Left forelimb (tissue), 1 donor: Measurements from ENCODE around the gene TAP1.
"Not testable (repeated sequence)": the region's sequence is repeated elsewhere in the genome, so short reads cannot be mapped to it uniquely, and the experiment has no call there.

Source experiments
- DNase-seq: peaks from one replicate; pipeline ENCODE4 v3.0.0-alpha.2; 2018; ENCODE audit warnings: low spot score

Gene TAP1

DNA sequence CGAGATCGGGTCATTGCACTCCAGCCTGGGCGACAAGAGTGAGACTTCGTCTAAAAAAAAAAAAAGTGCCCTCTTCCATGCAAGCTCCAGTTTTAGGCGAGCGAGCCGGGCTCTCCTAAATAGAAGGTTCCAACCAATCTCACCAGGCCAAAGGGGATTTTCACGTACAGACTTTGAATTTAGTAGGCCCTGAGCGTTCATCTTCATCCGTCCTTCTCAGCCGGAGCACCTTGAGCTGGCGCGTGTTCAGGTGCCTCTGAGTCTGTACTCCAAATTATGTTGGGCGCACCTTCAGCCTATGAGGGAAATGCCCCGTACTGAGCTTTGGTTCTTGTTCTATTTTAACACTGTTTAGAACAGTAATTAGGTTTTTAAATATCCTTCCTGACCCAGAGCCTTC is 14.1 kb downstream of the TAP1 start:
- DNase-seq: no peak

DNA sequence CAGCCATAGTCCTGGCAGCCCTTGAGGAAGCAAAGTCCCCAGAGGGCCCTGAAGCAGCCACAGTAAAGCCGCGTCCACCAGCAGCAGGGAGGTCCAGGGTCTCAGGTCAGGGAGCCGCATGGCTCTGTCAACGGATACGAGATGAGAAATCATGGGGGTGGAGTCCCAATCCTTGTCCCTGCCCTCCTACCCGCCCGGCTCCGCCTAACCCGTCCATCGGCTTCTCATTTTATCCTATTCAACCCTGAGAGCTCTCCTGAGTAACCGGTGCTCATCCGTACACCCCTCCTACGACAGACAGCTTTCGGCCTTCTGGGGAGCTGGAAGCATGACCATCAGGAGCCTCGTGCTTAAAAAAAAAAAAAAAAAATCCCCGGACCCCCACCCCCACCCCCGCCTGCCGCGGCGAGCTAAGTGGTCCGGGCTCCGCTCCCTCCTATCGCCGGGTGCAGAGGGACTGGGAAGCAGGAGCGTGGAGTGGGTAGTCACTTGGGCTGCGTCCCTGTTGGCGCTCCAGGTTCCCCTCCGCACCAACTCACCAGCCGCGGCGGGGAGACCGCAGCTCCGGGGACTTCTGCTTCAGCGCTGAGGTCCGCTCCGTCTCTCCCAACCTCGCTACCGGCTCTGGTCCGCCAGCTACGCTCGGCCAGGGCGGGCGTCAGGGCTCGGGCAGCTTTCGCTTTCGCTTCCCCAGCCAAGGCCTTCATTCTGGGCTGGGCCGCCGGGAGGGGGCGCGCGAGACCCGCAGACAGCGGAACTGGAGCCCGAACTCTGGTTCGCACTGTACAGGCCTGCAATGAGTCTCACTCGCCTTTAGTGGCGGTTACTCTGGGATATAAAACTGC is 15.2 kb downstream of the TAP1 start, which contains the start of gene TAP2:
Gene TAP2 (minus strand): TSS at position 626 of the 845 bp plus-strand sequence. CDS start 506 bp downstream, at position 120.
- peak; percentile 98 for DNase-seq

DNA sequence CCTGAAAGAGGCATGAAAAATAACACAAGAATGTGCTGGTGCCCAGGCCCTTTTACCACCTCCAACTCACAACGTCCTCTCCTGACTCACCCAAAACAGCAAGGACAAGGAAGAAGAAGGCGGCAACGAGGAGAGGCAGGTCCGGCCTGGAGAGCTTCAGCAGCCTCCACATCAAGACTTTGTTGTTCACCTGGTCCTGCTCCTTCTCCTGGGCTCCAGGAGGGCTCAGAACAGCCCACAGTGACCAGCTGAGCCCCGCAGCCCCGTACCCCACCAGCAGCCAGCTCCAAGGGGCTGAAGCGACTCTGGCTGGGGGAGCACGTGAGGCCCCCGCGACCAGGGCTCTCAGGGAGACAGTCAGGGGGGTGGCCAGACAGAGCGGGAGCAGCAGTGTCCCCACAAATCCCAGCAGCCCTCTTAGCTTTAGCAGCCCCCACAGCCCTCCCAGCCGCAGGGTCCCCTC is 15.8 kb downstream of the TAP1 start:
- no peak for DNase-seq

DNA sequence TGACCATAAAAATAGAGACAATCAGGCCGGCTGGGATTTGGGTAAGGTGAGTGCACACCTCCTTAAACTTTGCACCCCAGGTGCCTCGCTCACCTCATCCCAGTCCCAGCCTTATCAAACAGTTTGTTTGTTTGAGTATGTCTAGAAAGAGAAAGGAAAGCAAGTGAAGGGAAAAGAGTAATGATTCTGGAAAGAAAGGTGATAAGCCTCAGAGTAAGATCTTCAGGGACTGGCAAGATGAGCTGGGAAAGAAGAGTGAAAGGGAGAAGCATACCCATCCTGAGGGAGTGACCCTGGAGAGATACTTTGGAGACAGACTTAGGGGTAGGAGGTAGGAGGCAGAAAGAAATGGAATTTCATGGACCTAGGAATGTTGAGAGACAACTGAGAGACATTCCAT is 16.6 kb downstream of the TAP1 start:
- DNase-seq: no peak

DNA sequence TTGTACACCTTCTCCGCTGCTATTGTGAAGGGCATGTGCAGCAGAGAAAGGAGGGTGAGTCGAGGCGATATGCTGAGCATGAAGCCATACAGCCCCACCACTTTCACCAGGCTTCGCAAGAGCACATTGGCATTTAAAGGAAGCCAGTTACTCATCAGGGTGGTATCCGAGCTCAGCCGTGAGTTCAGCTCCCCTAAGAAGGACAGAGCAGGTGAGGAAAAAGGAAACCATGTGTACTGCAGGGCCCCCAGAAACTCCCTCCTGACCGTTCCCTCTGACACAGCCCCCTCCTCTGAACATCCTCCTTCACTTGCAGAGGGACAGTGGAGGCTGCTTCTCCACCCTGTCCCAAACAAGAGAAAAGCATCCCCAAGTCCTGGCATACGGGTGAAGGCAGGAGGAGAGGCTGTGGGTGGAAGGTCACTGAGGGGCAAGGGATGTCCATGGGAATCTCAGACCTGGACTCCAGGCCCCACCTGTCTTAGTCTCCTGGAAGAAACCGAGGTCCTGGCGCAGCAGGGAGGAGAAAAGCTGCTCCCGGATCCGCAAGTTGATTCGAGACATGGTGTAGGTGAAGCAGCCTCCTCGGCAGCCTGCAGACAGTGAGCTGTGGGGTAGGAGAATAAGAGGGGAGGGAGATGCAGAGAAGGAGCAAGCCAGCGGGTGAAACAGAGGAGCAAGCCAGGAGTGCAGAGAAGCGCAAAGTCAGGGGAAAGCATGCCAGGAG is 18.2 kb downstream of the TAP1 start:
- no peak for DNase-seq

DNA sequence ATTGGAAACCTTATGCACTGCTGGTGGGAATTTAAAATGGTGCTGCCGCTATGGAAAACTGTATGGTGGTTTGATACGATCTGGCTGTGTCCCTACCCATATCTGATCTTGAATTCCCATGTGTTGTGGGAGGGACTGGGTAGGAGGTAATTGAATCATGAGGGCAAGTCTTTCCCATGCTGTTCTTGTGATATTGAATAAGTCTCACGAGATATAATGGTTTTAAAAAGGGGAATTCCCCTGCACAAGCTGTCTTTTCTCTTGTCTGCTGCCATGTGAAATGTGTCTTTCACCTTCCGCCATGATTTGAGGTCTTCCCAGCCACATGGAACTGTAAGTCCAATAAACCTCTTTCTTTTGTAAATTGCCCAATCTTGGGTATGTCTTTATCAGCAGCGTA is 19.8 kb downstream of the TAP1 start:
- no peak for DNase-seq

DNA sequence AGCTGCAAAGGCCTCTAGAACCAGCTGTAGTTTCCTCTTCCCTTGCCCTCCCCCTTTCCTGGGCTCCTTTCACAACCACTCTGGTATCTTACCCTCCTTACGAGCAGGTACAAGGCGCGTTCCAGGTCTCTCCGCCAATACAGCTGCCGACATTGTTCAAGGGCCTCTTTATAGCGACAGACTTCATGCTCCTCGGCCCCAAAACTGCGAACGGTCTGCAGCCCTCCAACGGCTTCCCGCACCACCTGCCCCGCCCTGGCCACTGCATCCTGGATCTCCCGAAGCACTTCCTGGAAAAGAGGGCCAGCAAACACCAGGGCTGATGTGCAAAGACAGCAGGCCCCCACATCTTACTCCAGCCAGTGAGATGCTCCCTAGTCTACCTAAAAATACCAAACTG is 21.0 kb downstream of the TAP1 start:
- no peak for DNase-seq

DNA sequence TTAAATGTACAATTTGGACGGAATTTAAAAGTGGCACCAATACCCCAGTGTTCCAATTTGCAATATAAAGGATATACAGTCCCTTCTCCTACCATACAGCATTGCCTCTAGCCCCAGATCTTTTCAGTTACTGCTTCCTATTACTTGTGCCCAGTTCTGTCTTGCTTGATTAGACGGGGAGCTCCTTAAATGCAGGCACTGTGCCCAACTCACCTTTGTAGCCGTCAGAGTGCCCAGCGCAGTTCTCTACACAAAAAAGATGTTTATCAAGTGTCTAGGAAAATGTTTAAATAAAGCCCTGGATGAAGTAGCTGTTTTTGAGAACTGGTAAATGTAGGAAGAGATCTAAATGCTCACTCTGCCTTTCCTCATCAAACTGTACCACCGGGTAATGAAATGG is 22.6 kb downstream of the TAP1 start:
- DNase-seq: no peak

DNA sequence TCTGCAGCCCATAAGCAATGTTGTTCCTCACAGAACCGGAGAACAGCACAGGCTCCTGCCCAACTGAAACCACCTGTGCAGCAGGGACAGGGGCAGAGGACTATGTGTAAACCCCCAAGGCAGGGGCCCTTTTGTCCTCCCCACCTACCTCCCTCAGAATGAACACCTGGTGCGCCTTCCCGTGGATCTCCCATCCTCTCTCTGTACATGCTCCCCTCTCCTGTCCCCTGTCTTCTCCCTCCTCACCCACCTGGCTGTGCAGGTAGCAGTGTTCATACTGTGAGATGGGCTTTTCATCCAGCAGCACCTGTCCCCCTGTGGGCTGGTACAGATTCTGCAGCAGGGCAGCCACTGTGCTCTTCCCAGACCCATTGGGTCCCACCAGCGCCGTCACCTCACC is 23.5 kb downstream of the TAP1 start:
- DNase-seq: no peak

DNA sequence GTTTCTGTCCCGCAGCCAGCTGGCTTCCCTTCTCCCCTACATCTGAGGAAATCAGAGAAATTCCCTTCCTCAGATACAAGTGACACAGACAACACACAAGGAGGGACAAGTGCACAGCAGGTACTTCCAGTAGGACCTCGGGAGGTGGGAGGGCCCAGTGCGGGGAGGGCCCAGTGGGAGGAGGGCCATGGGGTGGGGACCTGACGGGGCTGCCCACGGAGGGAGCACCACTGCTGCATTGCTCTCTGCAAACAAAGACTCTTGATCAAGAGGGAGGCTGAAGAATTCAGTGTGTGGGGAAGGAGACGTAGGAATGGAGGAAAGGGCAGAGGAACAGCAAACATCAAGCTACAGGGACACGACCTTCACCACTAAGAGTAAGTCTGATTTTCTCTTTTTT is 24.0 kb downstream of the TAP1 start:
- DNase-seq: no peak

DNA sequence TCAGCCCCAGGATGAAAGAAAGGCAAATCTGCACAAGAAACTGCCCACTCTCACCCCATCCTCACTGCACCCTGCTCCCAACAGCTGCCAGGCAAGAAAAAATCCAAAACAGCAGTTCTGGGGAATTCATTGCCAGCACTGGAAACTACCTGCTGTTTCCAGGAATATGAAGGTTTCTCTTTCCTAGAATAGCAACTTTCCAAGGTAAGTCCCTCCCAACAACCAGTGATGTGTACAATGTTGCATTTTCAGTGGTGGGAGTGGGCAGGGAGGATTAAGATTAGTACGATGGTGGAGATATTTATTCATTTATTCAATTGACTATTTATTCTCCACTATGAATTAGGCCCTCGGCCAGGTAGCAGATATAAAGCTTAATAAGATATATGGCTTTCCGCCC is 26.5 kb downstream of the TAP1 start:
- DNase-seq: no peak

DNA sequence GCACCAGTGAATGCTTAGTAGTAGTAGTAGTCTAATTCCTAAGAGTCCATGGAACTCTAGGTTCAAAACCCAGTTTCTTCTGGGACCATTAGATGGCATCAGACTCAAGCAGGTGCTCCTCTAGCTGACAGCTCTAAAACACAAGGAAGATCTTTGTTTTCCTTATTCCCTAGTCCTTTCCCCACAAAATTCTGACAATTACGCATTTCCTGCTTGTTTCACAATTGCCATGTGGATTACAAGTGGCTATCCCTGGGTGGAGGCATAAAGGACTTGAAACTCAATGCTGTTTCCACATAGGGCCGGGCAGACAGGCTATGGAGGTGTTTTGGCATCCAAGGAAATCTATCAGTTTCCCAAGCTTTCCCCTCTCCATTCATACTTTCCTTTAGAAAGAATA is 27.5 kb downstream of the TAP1 start:
- no peak for DNase-seq

DNA sequence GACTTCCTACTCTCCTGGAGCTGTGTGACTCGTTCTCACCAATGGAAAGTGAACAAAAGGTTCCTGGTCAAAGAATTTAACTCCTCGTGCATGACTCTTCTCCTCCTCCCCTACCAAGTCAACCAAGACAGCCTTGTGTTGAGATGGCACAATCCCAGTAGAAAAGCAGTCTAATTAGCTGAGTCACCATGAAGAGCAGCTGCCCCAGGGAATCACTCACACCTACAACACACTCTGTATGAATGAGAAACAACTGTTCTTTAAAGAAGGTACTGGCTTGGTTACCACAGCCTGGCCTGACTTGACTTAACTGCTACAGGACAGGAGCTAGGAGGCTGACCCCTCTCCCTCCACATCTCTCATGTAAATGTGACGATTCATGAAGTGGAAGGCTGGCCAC is 33.8 kb downstream of the TAP1 start:
- no peak for DNase-seq

DNA sequence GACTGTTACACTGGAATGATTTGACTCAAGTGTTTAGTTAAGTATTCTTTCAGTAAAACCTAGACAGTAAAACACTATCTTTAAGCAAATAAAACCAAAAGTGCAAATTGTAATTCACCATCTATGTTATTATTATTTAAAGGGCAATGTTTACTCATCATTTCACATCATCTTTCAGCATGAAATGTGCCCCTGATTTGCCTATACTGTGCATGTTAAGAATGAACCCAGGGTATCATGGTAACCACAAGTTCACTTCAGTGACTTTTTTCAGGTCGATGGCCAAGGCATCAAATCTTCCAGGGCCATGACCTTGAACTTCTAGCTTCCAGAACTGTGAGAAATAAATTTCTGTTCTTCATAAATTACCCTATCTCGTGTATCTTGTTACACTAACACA is 34.6 kb downstream of the TAP1 start:
- DNase-seq: no peak

DNA sequence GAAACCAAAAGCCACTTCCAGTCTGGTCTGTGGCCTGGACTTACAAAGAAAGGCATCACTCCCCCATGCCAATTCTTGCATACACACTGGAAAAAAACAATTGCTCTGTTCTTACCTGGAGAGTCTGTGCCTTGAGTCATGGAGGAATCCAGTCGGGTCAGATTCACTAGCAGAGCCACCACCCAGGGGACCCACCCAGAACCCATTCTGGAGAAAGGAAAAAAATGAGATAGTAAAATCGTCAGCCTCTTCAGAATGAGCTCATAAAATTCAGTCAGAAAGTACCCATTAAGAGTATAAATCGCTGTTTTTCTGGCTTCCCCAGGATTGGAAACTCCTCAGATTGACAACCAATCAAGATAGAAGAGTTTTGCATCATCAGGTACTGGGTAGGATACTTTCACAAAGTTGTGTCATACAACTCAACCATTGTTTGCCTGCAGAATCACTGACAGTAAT is 36.7 kb downstream of the TAP1 start, which contains the start of gene HLA-DOB:
Gene HLA-DOB (minus strand): TSS at position 257 of the 459 bp plus-strand sequence. CDS start 51 bp downstream, at position 206.
- DNase-seq: no peak

DNA sequence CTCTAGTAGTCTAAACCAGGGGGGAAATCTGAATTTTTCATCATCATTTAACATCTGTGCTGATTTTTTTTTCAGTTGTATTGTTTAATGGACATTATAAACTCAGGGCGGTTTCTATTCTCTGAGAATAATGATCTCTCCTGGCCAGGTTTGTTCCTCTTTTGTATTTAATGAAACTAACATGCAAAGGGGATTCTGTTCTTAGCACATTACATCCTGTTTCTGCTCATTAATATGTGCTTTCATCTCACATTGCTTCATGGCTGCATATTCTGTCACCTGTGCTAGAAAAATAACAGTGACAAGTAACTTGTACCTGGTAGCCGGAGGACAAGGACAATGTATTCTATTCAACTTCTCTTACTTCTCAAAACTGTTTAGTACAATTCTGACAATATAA is 37.5 kb downstream of the TAP1 start:
- no peak for DNase-seq

DNA sequence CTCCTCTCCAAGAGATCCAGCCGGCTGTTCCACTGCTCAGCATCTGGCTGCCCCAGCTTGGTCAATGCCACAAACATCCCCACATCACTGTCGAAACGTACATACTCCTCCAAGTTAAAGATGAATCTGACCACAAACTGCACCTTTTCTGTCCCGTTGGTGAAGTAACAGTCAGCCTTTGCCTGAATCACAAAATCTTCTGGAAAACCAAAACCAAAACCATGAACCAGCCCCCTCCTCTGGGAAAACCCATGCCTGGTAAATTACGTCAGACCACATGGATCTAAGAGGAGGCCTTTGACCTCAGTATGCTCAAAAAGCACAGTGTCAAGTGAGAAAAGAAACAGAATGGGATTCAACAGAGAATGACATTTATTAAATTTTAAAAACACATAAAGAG is 38.4 kb downstream of the TAP1 start:
- DNase-seq: no peak

DNA sequence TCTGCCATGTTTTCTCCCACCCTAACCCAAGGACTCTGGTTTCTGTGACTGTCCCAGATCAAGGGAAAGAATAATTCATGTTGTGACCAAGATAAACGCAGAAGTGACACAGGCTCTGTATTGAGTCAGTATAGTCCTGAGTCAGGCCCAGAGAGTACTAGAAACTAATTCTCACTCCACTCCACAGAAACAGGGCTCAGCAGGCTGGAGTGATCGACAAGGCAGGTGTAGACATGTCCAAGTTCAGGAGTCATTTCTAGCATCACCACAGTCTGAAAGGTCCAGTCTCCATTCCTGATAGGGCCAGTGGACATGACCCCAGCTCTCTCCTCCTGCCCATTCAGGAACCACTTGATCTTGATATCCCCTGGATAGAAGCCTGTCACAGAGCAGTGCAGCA is 39.4 kb downstream of the TAP1 start:
- no peak for DNase-seq

DNA sequence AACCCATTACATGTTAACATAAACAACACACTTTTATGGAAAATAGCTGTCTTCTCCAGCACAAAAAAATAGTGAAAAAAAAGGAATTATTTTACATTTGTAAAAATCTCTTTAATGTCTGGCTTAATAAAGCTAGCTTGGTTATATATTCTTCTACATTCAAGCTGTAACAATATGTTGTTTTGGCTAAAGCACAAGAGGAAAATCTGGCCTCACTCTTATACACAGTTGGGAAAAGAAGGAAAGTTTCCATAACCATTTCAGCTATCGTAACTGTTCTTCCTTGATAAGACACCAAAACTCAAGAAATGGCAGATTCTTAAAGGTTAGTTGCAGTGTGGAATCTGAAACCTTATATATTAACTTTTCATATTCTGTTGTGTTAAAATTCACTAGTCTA is 44.3 kb downstream of the TAP1 start:
- DNase-seq: no peak

DNA sequence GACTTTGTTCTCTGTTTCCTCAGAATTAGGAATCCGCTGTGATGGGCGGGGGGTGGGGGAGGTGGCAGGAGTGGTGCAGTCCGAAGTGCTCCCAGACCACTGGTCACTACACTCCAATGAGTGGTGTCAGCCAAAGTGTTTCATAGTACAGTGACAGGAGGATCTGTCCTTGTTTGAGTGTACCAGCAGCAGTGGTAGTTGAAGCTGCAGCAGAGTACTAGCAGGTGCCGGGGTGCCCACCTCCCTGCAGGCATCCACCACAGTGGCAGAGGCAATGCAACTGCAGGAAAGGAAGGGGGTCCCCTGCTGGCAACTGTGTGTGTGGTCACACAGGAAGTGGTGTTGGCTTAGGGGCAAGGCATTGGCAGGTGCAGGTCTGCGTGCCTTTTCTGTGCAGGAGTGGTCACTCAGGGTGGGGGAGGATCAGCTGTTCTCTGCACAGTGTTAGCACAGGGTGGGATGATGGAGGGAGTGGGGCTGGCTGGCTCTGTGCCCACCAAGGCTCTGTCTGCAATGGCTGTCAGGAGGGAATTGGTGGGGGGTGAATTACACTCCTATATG is 46.4 kb downstream of the TAP1 start:
- DNase-seq: no peak

DNA sequence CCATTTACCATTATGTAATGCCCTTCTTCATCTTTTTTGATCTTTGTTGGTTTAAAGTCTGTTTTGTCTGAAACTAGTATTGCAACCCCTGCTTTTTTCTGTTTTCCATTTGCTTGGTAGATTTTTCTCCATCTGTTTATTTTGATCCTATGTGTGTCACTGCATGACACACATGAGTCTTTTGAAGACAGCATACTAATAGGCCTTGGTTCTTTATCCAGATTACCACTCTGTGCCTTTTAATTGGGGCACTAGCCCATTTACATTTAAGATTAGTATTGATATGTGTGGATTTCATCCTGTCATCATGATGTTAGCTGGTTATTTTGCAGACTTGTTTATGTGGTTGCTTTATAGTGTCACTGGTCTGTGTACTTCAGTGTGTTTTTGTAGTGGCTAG is 48.1 kb downstream of the TAP1 start:
- DNase-seq: not testable (repeated sequence)

DNA sequence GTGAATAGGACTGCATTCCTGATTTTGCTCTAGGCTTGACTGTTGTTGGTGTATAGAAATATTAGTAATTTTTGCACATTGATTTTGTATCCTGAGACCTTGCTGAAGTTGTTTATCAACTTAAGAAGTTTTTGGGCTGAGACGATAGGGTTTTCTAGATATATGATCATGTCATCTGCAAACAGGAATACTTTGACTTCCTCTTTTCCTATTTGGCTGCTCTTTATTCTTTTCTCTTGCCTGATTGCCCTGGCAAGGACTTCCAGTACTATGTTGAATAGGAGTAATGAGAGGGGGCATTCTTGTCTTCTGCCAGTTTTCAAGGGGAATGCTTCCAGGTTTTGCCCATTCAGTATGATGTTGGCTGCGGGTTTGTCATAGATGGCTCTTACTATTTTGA is 50.1 kb downstream of the TAP1 start:
- DNase-seq: no peak

DNA sequence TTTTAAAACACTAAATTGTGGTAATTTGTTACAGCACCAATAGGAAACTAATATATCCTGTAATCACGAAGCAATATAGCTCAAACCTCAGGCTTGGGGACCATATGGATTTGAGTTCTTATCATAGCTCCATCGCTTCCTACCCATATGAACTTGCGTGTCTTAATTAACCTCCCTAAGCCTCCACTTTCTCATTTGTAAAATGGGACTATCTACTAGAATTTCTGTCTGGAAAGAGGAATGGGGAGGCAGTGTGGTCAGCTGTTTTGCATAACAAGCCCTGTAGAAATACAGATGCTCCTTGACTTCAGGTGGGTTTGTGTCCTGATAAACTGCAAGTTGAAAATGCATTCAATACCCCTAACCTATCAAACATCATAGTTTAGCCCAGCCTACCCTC is 53.8 kb downstream of the TAP1 start:
- DNase-seq: no peak
